NCI-H510A (cell line): Measurements from ENCODE around the gene SH3BP1.
"Not testable (repeated sequence)": the region's sequence is repeated elsewhere in the genome, so short reads cannot be mapped to it uniquely, and the experiment has no call there.

Experiments used
- DNase-seq: peaks from one replicate; lab custom pipeline; 2025; lab: John Stamatoyannopoulos, UW

The SH3BP1 gene

DNA sequence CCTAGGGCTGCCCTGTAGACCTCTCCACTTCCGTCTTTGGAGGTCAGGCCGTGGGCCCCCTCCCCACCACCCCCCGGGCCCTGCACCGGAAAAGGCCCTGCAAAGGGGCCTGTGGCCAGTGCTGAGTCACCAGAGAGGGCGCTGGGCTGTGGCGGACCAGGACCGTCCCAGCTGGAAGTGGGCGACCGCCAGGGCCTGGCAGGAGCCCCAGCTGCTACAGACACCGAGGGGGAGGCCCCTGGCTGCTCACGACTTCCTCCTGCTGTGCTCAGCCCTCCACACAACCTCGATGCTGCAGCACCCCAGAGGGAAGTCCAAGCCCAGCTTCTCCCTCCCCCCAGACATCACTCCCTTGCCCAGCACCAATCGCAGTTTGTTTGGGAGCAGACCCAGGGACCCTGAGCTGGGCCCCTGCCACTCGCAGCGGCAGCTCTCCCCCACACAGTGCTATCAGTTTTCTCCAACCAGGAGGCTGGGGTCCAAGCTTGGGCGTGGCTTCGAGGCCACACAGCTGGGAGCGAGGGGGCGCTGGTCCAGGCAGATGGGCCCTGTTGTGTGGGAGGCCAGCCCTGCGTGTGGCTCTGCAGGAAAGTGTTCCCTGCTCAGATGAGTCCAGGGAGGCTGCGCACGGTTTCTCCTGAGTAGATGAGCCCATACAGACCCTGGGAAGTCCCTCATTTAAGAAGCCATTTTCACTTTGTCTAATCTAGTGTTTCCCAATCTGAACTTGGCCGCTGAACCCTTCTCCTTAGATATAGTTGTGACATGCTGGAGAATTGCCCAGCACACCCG is 5.6 kb upstream of the SH3BP1 start:
- DNase-seq: no peak

DNA sequence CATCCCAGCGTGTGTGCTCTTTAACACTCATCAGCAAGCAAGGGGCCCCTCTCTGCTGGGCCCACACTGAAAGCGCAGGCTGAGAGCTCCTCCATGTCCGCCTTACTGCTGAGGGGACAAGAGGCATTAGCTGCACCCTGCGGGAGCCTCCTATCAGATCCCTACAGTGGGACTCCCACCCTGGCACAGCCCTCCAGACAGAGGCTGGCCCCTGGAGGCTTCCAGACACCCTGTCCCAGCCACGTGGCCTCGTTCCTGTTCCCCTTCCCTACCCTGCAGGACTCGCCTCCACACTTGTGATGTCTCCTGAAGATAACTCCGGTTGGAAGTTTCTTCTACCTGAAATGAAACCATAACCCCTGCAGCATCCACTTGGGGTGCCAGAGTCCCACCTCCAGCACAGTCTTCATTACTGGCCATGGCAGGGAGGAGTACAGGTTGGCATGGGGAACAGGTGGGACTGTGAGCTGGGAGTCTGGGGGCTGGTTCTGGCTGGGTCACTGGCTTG is 5.0 kb upstream of the SH3BP1 start:
- no peak for DNase-seq

DNA sequence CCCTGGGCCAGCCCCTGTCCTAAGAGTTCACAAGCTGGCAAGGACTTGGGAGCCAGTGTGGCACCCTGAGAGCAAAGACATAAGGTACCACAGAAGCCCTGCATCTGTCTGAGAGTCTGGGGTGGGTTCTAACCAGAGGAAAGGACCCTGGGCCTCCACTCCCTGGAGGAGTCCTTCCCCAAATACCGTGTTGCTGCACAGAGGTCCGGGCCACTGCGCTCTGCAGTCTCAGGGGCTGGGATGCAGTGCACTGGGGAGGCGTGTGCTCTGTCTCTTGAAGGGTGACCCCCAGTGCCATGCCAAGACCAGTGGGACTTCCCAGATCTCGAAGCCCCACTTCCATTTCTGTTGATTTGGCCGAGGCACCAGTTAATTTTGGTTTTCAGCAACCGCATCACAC is 4.3 kb upstream of the SH3BP1 start:
- no peak for DNase-seq

DNA sequence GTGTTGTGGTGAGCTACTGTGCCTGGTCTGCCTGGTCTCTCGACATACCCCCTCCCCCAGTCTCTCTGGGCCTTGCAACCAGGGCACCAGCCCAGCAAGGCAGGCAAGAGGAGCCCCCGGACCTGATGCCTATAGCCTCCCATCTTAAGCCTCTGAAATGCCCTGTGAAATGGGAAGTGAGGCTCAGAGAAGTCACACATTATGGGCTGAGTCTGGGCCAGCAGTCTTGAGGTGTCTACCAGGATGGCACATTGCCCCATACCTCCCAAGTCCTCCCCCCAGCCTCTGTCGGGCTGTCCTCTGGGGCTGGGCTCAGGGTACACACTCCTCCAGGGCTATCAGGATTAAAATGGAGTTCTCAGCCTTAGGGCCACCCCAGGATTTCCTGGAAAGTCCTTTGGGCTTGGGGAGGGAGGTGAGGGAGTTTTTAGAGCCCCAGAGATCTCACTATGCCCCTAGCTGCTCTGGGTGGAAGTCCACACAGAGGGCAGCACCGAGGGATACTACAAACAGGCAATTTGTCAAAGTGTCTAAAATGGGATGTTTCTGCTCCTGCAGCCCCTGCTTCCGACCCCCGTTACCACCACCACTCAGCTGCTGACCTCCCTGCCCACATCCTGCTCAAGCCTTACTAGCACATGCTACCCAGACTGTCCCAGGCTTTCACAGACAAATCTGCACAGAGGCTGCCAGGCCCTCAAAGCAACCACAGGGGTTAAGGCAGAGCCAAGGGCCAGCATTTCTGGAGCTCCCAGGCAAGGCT is 3.1 kb upstream of the SH3BP1 start:
- no peak for DNase-seq

DNA sequence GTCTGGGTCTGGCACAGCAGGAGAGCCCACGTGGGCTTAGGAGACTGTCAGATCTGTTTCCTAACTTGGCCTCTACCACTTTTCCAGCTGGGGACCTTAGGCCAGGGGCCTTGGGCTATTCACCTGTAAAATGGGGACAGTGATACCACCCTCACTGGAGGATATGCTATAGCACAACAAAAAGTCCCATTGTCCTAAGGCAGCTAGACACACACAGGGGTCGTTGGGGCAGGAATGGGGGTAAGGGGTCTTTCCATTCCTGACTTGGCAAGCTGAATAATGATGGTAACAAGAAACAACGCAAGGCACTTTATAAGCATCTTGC is 2.6 kb upstream of the SH3BP1 start:
- no peak for DNase-seq

DNA sequence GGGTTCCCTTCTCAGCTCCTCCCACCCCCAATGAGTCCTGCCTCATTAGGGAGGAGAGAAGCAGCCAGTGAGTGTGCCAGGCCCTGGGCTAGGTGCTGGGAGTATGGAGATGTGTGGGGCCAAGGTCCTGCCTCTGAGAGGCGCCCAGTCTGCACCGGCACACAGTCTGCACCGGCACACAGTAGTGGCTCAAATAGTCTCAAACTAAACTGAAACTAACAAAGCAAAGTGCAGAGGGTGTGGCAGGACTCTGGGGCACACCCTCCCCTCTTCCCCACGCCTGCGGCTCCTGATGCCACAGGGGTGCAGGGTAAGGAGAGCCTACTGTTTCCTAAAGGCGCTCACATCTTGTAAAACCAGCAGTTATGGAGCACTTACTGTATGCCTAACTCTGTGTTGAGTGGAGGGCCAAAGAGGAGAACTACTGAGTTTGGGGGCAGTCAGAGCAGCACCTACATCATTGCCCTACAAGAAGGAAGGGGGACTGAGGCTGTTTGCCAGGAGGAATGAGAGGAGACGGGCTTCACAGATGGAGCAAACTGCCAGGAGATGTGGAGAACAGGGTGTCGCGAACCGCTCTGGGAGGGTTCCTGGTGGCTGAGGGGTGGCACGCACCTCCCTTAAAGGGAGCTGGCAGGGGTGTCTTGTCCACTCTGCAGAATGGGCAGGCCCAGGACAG is 939 bp upstream of the SH3BP1 start:
- no peak for DNase-seq

DNA sequence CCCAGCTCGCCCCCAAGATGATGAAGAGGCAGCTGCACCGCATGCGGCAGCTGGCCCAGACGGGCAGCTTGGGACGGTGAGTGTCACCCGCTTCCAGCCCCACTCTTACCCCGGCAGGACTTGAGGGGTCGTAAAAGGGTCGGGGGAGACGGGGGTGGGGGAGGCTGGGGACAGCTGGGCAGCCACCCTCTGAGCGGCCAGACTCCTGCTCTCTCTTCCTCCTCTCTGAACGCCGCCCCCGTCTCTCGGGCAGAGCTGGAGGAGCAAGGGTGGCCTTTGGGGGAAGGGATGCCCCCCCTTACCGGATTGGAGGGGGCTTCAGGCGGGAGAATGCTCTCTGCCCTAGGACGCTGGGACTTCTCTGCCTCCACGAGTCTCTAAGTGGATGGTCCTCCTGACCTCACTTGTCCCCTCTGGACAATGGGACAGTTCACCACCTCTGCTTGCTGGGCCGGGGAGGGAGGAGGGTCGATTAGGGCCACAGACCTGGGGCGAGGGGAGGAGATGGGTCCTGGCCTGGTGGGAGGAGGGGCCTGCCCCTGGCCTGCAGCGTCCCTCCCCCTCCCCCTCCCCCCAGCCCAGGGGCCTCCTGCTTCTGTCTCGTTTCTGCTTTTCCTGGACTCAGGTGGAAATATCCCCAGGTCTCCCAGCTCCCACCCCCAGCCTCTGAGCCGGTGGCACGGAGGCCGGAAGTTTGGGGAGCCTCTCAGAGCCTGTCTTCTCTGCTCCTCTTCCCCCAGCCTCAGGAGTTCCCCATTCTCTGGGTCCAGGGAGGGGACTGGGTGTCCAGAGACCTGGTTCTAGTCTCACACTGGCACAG is 512 bp downstream of the SH3BP1 start:
- no peak for DNase-seq

DNA sequence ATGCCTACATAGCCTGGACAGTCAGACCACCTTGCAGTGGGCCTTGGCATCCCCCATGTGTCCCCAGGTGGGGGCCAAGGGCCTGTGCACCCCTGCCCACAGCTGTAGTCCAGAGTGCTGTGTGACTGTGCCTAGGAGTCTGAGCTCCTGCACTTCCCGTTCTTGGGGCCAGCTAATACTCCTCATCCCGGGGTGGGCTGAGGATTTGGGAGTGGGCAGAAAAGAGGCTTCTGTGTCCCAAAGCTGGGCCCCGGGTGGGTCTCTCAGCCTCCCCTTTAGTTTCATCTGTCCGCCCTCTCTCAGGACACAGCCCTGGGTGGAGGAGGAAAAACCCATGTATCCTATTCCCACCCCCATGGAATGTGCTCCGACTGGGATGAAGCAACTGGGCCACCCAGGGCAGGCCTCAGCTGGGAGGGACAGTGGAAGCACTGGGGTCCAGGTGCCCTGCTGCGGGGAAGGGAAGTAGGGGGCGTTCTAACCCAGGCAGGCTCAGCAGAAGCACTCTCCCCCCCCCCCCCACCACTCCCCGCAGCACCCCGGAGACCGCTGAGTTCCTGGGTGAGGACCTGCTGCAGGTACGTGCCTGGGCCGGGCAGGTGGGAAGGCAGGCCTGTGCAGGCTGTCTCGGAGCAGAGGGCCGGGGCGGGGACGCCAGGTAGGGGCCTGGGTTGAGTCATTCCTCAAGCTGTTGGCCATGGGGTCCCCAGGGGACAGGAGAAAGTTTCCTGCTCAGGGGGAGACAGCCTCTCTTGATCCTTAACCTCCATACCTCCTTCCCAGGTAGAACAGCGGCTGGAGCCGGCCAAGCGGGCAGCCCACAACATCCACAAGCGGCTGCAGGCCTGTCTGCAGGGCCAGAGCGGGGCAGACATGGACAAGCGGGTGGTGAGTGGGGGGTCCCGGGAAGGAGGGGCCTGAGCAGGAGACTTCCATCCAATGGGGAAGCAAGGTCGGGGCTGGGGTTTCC is 1.4 kb downstream of the SH3BP1 start:
- no peak for DNase-seq

DNA sequence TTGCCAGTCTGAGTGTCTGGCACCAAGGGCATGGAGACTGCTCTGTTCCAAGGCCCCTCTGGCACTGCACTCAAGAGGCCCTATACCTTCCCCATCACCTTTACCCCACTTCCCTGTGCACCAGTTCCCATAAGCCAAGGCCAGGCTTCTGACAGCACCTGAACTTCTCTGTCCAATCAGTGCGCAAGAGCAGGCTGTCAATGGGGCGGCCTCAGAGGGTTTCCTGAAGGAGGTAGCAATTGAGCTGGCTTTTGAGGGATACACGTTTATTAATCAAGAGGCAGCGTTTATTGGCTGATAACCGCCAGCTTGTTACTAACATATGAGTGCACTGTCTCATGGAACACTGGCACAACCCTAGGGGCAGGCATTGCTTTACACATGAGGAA is 2.1 kb downstream of the SH3BP1 start:
- no peak for DNase-seq

DNA sequence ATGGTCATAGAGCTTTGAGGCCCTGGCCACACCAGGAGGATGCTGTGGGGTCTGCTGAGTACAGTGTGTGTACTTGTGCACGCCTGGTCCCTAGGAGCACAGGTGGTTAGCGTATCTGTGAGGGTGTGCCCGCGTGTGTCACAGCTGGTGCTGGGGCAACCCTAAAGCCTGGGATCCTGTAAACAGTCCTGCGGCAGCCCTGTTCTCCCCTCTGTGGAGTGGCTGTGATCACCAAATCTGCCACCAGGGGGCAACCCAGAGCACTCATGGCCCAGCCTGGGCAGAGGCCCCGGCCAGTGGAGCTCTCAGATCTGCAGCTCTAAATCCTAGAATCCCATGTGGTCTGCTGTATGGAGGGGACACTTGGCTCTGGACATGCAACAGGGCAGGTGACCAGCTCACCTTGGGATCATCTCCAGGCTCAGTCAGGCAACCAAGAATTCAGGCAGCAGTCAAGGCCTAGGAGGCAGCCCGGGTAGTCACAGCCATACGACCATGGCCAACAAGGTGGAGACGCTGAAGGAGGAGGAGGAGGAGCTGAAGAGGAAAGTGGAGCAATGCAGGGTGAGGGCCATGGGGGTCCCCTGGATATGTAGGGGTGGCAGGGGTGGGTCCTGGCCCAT is 3.9 kb downstream of the SH3BP1 start:
- DNase-seq: no peak

DNA sequence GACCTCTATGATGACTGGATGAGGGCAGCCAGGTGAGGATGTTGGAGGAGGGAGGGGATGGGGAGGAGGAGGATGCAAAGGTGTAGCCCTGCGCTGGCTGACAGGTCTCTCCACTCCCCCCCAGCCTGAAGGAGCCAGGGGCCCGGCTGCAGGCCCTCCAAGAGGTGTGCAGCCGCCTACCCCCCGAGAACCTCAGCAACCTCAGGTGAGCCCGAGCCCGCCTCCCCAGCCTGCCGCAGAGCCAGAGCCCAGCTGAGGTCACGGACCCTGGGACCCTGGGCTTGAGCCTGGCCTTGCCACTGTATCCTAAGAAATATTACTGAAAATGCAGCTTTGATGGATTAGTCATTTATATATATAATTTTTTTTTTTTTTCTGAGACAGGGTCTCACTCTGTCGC is 7.8 kb downstream of the SH3BP1 start:
- DNase-seq: no peak

DNA sequence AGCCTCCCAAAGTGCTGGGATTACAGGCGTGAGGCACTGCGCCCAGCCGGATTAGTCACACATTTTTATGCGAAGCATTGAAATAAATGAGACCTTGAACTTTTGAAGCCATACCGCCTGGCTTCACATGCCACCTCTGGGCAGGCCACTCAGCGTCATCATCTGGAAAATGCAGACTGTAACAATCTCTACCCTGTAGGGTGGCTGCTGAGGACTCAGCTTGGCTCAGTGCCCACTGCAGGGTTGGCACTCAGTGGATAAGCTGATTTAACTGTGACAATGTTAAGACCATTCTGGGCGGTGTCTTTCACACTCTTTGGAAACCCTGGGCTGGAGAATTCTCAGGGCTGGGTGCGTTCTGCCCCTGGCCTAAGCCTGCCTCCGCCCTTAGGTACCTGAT is 8.5 kb downstream of the SH3BP1 start:
- no peak for DNase-seq

DNA sequence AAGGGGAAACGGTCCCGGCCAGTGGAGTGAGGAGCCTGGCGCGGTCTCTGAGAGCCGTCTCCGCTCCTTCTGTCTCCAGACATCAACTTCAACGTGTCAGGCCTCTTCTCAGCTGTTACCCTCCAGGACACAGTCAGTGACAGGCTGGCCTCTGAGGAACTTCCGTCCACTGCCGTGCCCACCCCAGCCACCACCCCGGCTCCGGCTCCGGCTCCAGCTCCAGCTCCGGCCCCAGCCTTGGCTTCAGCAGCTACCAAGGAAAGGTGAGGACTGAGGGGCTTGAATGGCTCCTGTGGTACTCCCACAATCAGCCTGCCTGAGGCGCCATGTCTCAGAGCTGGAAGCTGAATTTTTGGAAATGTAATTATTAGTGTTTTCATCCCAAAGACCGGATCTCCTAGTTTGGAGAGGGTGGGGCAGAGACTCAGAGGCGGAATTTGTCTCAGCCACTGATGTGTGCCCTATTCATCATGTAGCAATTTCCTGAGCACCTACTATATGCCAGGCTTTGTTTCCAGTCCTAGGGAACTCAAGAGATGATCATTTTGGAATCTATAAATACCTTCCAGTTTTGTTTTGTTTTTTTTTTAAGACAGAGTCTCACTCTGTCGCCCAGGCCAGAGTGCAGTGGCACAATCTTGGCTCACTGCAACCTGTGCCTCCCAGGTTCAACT is 11.1 kb downstream of the SH3BP1 start:
- no peak for DNase-seq

DNA sequence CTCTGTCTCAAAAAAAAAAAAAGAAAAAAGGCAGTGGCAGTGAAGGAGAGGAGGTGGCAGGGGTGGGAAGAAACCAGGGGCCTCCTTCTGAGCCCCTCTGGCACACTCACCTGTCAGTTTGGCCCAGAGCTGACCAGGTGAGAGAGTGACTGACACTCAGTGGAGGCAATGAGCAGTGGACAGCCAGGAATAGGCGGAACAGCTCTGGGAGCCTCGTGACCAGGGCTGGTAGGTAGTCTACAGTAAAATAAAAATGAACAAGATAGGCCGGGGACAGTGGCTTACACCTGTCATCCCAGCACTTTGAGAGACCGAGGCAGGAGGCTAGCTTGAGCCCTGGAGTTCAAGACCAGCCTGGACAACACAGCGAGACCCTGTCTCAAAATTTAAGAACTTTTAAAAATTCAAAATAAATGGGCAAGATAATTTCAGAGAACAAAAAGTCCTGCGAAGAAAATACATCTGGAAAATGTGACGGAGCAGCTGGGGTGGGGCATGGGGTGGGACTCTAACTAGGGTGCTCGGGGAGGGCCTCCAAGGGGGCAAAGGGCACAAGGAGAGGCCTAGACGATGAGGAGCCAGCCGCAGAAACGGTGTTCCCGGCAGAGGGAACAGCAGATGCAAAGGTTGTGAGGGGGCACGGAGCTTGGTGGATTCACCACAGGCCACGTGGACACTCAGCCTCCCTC is 15.2 kb downstream of the SH3BP1 start:
- DNase-seq: no peak

DNA sequence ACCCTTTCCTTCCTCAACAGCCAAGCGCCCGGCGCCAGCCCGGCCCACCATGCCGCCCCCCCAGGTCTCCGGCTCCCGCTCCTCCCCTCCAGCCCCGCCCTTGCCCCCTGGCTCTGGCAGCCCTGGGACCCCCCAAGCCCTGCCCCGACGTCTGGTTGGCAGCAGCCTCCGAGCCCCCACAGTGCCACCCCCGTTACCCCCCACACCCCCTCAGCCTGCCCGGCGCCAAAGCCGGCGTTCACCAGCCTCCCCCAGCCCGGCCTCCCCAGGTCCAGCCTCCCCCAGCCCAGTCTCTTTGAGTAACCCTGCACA is 15.7 kb downstream of the SH3BP1 start:
- no peak for DNase-seq

DNA sequence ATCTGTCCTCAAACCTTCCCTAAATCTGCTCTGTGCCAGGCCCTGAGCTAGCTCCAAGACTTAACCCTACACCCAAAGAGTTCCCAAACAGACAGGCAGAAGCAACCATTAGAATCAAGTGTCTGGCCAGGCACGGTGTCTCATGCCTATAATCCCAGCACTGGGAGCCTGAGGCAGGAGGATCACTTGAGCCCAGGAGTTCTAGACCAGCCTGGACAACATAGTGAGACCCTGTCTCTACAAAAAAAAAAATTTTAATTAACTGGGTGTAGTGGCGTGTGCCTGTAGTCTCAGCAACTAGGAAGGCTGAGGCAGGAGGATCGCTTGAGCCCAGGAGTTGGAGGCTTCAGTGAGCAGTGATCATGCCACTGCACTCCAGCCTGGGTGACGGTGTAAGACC is 17.1 kb downstream of the SH3BP1 start:
- not testable (repeated sequence) for DNase-seq

DNA sequence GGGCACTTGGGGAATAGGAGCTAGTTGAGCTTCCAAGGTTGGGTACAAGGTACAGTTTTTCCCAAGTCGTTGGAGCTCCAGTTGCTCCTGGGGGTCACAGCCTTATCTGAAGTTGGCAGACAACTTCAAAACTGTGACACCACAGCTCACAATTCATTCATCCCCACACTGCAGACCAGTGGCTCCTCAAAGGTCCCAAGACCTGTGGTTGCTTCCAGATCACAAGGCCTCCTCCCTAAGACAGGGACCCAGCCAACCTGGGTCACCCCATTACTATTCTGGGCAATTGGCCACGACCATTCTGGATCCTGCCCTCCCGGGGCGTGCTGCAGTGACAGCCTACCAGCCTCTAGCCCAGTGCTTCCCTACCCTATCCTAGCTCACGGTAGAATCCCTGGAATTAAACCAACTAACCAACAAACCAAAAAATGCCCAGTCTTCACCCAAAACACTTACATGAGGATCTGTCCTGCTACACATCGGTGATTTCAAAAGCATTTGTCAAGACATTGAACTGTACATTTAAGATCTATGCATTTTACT is 18.2 kb downstream of the SH3BP1 start:
- DNase-seq: no peak

DNA sequence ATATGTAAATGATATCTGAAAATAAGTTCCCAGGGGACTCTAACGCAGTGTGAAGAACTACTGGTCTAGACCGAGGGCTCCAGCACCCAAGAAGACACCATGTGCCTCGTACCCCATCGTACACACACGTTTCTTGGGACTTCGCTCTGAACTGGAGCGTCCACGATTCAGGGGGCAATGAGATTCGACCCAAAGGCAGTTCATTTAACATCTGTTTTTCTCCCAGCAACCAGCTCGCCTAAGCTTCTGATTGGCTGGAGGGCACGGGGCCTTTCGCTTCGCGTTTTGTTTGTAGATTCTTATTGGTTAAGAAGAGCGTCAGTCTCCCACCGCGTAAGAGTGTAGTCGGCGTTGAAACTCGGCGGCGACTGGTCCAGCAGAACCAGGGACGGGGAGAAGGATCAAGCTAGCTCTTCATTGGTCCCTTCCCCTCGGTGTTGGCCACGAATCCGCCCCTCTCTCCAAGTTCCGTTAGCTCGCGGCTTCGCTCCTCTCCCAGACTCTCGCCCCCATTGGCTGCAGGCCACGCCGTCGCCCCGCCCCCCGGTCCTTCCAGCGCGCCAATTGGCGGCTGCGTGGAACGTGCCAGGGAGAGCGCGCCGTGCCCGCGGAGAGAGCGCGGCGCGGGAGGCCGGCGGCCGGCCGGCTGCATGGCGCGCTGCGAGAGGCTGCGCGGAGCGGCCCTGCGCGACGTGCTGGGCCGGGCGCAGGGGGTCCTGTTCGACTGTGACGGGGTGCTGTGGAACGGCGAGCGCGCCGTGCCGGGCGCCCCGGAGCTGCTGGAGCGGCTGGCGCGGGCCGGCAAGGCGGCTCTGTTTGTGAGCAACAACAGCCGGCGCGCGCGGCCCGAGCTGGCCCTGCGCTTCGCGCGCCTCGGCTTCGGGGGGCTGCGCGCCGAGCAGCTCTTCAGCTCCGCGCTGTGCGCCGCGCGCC is 18.9 kb downstream of the SH3BP1 start, which contains the start of gene PDXP:
TSS of gene PDXP (plus strand) at position 591 of the 933 bp plus-strand sequence. CDS start at position 651, 60 bp downstream.
- DNase-seq: peak; percentile 95
